ENCODE results near the gene GALNT7.

DNA sequence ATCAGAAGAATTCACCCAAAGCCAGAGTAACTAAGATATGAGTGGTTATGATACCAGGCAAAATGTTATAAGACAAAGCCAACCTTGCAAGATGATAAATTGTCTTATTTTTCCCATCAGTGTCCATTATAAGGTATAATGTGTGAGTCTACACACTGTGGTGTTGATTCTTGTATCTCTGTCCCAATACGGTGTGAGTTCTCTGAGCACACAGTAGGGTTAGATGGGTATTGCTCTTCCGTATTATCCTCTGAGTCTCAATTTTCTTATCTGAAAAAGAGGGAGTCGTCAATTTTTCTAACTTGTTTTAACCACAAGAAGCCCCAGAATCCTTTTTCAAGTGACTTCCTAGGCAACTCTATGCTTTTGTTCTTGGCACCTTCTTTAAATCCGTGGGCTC is 95.6 kb downstream of the GALNT7 start:
- TF ChIP-seq GATA3 (IDR thresholded peaks at IDR 0.05; ENCODE audit: low read depth, low read length) = no peak
- no peak for TF ChIP-seq GATA2 (IDR thresholded peaks at IDR 0.05; ENCODE audit: low read depth, low read length)
